Adipocyte (in vitro differentiated cells): ENCODE results near the gene ATG5.

Source experiments
- DNase-seq: peaks from one replicate; pipeline ENCODE4 v3.0.0-alpha.2; 2015; ENCODE audit warnings: low read depth
- H3K27me3 ChIP-seq: replicated peaks from 2 replicates; pipeline ENCODE4 v1.7.0; 2013; ENCODE audit warnings: mild to moderate bottlenecking, low read length, moderate library complexity; ENCODE audit not compliant: control insufficient read depth, insufficient read depth
- H3K36me3 ChIP-seq: 2 replicates; pipeline ENCODE4 v1.7.0; 2013; ENCODE audit warnings: low read length, mild to moderate bottlenecking, moderate library complexity; ENCODE audit not compliant: control insufficient read depth, insufficient read depth, severe bottlenecking
- H3K4me1 ChIP-seq: 2 replicates; pipeline ENCODE4 v1.7.0; 2013; ENCODE audit warnings: mild to moderate bottlenecking, low read length, moderate library complexity; ENCODE audit not compliant: control insufficient read depth, insufficient read depth
- H3K4me3 ChIP-seq: 2 replicates; pipeline ENCODE4 v1.7.0; 2013; ENCODE audit warnings: mild to moderate bottlenecking, low read length, moderate library complexity
- H3K9ac ChIP-seq: 2 replicates; pipeline ENCODE4 v1.7.0; 2013; ENCODE audit warnings: mild to moderate bottlenecking, low read length, moderate library complexity
- H3K9me3 ChIP-seq: 2 replicates; pipeline ENCODE4 v1.7.0; 2013; ENCODE audit warnings: mild to moderate bottlenecking, low read length, moderate library complexity; ENCODE audit not compliant: control insufficient read depth

The ATG5 gene

DNA sequence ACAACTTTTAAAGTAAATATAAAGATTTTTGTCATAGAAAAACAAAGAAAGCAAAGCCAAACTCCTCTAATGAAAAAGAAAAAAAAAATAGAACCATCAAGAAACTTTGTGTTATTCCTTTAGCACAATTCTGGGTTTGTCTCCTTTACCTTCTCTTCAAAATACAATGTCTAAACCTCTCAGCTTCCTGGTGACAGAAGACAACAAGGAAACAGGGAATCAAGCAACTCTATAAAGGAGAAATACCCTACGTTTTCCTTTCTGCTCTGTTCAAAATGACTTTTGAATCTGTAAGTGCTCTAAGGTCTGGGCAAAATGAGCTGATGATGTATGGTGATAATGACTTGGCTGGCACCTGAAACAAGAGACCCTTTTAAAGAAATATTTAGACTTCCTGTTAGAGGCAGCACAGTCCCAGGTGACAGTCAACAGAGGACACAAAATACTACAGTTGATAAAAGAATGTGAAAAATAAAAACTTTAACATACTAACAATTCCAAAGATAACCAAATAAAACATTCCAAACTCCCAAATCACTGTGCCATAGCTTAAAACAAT lies 138.1 kb downstream of the ATG5 start:
- peaks cover 7% of the 10 kb centered on the region for H3K36me3 ChIP-seq
- H3K4me1 ChIP-seq: peaks cover 13% of the 10 kb centered on the region
- no peaks in the 10 kb centered on the region for H3K27me3 ChIP-seq
- no peaks in the 10 kb centered on the region for H3K9me3 ChIP-seq
- H3K4me3 ChIP-seq: no peak overlapping the region
- peak overlapping the region; percentile 44 for H3K9ac ChIP-seq
- peak; percentile 24 for DNase-seq

DNA sequence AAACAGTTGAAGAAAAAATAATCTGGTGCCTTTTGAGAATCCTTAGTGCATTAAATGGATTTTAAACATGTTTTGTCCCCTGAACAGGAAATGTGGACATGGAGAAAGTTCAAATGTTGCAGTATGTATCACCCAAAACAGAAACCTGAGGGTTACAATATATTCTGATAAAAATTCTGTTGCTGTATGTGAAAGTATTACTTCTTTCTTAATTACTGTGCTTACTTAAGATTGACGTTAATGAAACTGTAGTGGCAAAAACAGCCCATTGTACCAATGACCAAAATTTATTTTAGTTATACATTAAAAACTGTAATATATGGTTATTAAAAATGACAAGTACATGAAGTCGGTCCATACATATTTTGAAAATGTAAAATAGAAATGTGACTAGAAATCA lies 138.8 kb downstream of the ATG5 start:
- Histone ChIP-seq H3K4me3 (no peak overlapping the region), H3K4me1 (peaks cover 21% of the 10 kb centered on the region), H3K9ac (no peak overlapping the region), H3K9me3 (no peaks in the 10 kb centered on the region), H3K36me3 (peaks cover 7% of the 10 kb centered on the region), H3K27me3 (no peaks in the 10 kb centered on the region)
- DNase-seq: no peak

DNA sequence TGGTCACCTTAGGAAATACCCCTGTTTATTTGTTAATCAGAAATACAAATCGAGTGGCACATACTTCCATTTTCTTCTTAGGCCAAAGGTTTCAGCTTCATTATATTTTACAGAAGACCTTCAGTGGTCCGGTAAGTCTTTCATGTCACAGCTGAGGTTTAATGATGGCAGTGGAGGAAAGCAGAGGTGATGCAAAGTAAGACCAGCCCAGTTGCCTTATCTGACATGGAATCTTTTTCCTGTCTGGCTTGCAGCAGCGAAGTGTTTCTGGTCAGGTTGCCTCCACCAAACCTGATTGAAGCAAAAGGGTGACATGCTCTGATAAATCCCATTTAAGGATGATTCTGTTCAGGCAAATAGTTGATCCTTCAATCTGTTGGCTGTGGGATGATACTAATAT lies 139.4 kb downstream of the ATG5 start:
- Histone ChIP-seq H3K4me3 (no peak overlapping the region), H3K4me1 (peaks cover 26% of the 10 kb centered on the region)
- DNase-seq: no peak

DNA sequence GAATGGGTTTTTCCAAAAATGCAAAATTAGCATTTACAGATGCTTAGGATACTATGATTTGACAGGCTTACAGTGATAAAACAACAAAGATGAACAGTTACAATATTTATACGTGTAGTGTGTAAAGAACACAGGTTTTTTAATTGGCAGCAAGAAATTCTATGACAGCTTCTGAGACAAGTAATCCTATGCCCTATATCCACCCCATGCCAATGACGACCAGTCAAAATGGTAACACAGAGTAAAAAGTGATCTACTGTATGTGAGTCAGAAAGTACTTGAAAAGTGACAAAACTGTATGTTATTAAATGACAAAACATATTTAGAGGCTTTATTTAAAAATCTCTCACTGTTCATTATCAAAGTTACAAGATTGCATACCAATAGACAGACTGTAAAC lies 139.9 kb downstream of the ATG5 start:
- peaks cover 7% of the 10 kb centered on the region for H3K36me3 ChIP-seq
- H3K4me3 ChIP-seq: no peak overlapping the region
- H3K4me1 ChIP-seq: peaks cover 26% of the 10 kb centered on the region
- H3K27me3 ChIP-seq: no peaks in the 10 kb centered on the region
- no peak for DNase-seq
- H3K9ac ChIP-seq: no peak overlapping the region
- no peaks in the 10 kb centered on the region for H3K9me3 ChIP-seq

More for the DNA sequence above, 139.4 kb downstream of the ATG5 start:
- Histone ChIP-seq H3K27me3 (no peaks in the 10 kb centered on the region), H3K9me3 (no peaks in the 10 kb centered on the region), H3K36me3 (peaks cover 7% of the 10 kb centered on the region), H3K9ac (no peak overlapping the region)

DNA sequence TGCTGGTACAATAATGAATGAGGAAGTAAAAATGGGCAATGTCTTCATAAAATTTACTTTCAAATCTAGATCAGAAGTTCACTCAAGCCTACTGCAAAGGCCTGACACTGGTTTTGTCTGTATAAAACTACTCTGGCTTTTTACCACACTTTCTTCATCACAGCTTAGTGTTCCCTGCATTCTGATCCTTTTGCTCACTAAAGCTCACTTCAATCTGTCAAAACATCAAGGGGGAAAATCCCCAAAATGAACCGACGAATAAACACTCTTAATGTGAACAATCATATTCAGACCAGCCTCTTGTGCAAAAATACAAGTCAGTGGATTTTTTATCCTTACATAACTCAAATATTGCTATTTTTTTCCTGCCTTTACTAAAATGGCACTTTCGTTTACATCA lies 140.9 kb downstream of the ATG5 start:
- peaks cover 26% of the 10 kb centered on the region for H3K4me1 ChIP-seq
- no peaks in the 10 kb centered on the region for H3K27me3 ChIP-seq
- H3K36me3 ChIP-seq: peaks cover 7% of the 10 kb centered on the region
- H3K4me3 ChIP-seq: no peak overlapping the region
- H3K9ac ChIP-seq: no peak overlapping the region
- H3K9me3 ChIP-seq: no peaks in the 10 kb centered on the region
- no peak for DNase-seq

DNA sequence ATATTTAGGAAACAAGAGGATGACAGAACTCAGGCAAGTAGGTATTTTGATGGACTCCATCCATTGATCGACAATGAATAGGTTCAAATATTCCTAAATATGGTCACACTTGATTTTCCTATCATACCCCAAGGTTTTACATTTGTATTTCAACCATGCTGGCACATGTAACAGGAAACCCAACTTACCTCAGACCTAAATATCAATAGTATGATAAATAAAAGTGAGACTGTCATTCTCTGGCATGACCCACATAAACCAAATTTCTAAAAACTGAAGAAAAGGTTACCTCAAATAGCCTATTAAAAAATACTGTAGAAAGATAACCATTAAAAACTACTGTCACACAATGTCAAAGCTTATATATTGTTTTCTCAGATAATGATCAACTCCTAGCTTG lies 142.1 kb downstream of the ATG5 start:
- H3K9ac ChIP-seq: no peak overlapping the region
- peaks cover 7% of the 10 kb centered on the region for H3K36me3 ChIP-seq
- no peaks in the 10 kb centered on the region for H3K27me3 ChIP-seq
- peaks cover 26% of the 10 kb centered on the region for H3K4me1 ChIP-seq
- H3K9me3 ChIP-seq: no peaks in the 10 kb centered on the region
- H3K4me3 ChIP-seq: no peak overlapping the region
- DNase-seq: no peak

DNA sequence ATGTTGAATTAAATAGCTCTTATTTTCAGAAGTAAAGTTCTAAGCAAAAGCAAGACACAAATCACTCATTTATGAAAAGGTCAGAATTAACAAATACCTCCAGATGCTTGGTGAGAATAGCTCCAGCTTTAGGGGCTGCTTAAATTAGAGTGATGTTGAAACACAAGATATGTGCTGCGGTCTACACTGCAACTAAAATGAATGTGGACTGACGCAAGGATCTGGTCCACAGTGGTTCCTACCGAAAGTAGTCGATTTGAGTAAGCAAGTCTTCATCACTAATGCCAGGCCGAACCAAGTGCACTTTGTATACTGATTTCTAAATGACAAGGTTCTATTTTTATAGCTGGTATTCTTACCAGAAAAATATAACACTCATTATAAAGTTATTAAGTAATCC lies 143.1 kb downstream of the ATG5 start:
- no peak overlapping the region for H3K4me3 ChIP-seq
- H3K9me3 ChIP-seq: no peaks in the 10 kb centered on the region
- peaks cover 7% of the 10 kb centered on the region for H3K36me3 ChIP-seq
- peaks cover 18% of the 10 kb centered on the region for H3K4me1 ChIP-seq
- no peak for DNase-seq
- no peaks in the 10 kb centered on the region for H3K27me3 ChIP-seq
- H3K9ac ChIP-seq: no peak overlapping the region

DNA sequence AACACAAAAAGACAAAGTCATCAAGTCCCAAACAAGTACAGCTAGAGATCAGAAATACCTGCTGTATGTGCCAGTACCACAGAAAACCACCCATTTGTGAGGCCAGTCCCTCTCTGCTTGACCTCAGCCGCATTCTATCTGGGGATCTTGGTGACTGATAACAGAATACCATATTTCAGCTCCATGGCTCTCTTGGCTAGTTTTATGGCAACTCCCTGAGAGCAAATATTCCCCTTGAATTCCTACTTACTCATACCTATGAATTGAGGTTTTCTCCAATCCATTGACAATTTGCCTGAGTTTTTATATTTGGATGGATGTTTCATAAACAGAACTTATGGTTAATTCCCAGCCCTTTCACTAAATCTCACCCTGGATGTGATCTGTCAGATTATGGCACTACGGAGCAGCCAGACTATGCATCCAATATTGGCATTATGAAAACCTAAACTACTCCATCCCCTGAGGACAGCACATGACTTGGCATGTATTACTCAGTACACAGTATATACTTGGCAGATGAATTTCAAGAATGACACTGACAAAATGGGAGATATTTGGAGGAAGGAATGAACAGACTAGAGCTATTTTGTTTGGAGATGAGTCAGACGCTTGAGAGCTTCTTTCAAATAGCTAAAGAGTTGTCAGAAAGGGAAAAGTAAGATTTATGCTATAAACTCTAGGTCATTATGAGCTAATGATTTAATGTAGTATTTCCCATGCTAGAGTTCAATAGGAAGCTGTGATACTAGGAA lies 143.7 kb downstream of the ATG5 start:
- H3K4me1 ChIP-seq: peaks cover 18% of the 10 kb centered on the region
- H3K27me3 ChIP-seq: no peaks in the 10 kb centered on the region
- H3K9me3 ChIP-seq: no peaks in the 10 kb centered on the region
- H3K4me3 ChIP-seq: no peak overlapping the region
- no peak overlapping the region for H3K9ac ChIP-seq
- H3K36me3 ChIP-seq: peaks cover 7% of the 10 kb centered on the region
- DNase-seq: peak; percentile 68

DNA sequence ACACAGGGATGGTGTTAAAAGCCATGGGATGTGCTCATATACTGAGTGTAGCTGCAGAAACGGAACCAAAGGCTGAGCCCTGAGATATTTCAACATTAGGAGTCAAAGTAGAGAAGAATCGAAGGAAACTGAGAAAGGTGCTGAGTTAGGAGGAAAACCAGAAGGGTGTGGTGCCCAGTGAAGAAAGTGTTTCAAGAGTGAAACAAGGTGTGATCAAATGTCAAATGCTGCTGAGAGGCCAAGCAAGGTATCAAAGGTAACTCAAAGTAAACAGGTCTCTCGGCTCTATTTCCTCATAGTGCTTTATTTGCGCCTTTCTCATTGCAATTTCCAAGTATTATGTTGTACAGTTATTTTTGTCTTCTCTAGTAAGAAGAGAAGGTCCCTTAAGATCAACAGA lies 145.4 kb downstream of the ATG5 start:
- Histone ChIP-seq H3K4me3 (no peak overlapping the region), H3K27me3 (no peaks in the 10 kb centered on the region), H3K9me3 (no peaks in the 10 kb centered on the region), H3K36me3 (no peaks in the 10 kb centered on the region), H3K4me1 (peaks cover 18% of the 10 kb centered on the region), H3K9ac (no peak overlapping the region)
- no peak for DNase-seq

DNA sequence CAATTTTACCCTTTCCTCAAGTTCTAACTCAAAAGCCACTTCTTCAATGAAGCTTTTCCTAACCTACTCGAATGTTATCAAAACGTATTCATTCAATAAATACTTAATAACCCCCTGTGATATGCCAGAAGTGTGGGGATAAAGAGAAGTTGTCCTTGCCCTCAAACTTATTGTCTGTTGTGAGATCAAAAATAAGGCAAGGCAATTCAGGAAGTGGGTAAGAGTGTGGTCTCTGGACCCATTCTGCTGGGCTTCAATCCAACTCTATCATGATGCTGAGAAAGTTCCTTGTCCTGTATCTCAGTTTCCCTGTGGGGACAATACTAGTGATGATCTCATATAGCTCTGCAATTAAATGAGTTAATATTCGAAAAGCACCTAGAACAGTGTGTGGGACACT lies 146.7 kb downstream of the ATG5 start:
- no peak overlapping the region for H3K4me3 ChIP-seq
- no peak overlapping the region for H3K9ac ChIP-seq
- no peaks in the 10 kb centered on the region for H3K27me3 ChIP-seq
- no peaks in the 10 kb centered on the region for H3K9me3 ChIP-seq
- H3K36me3 ChIP-seq: no peaks in the 10 kb centered on the region
- no peak for DNase-seq
- peaks cover 18% of the 10 kb centered on the region for H3K4me1 ChIP-seq

DNA sequence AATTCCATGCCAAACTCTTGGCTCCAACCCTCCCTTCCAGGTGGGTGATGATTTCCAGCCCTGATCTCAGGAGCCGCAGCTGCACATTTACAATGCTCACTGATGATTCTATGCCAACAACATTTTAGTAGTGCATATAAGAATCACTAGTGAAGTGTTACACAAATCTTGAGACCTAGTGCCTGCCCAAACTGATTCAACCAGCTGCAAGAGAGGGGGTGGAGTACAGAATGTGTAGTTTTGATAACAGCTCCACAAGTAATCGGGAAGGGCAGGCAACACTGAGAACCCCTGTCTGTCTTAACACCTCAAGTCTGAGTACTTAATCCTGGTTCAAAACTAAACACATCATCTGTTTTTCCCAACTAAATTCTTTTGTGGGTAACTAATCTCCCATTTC lies 147.8 kb downstream of the ATG5 start:
- Histone ChIP-seq H3K4me3 (no peak overlapping the region), H3K27me3 (no peaks in the 10 kb centered on the region), H3K9ac (no peak overlapping the region), H3K9me3 (no peaks in the 10 kb centered on the region), H3K4me1 (peaks cover 16% of the 10 kb centered on the region), H3K36me3 (no peaks in the 10 kb centered on the region)
- no peak for DNase-seq
